Neural cell (in vitro differentiated cells): ENCODE results near the gene DOCK9.

Experiments used
- CTCF ChIP-seq: fragments of 450-650 bp; IDR thresholded peaks from 2 replicates; pipeline ENCODE4 v1.5.1; 2014; ENCODE audit warnings: antibody characterized with exemption, mild to moderate bottlenecking, moderate library complexity; ENCODE audit not compliant: poor library complexity, severe bottlenecking
- EP300 ChIP-seq: fragments of 450-650 bp; conservative IDR thresholded peaks from 2 replicates; pipeline ENCODE4 v1.6.1; 2014; ENCODE audit warnings: antibody characterized with exemption, mild to moderate bottlenecking, moderate library complexity; ENCODE audit not compliant: poor library complexity, severe bottlenecking
- EZH2 ChIP-seq: fragments of 200-600, 300-800 bp; shearing (Covaris generic), sonication (generic); IDR thresholded peaks from 2 replicates; pipeline ENCODE4 v1.6.1; 2014; ENCODE audit warnings: antibody characterized with exemption, low read length, borderline replicate concordance, mild to moderate bottlenecking; ENCODE audit not compliant: insufficient read depth, poor library complexity, severe bottlenecking
- MXI1 ChIP-seq: fragments of 450-650 bp; conservative IDR thresholded peaks from 2 replicates; pipeline ENCODE4 v1.6.1; 2014; ENCODE audit warnings: antibody characterized with exemption, mild to moderate bottlenecking; ENCODE audit not compliant: poor library complexity, severe bottlenecking
- POLR2AphosphoS5 ChIP-seq: IDR thresholded peaks from 2 replicates; pipeline ENCODE4 v1.6.1; 2012
- RAD21 ChIP-seq: fragments of 450-650 bp; conservative IDR thresholded peaks from 2 replicates; pipeline ENCODE4 v1.6.1; 2014; ENCODE audit warnings: antibody characterized with exemption, mild to moderate bottlenecking, moderate library complexity
- REST ChIP-seq: IDR thresholded peaks from 2 replicates; pipeline ENCODE4 v1.6.1; 2012; ENCODE audit warnings: borderline replicate concordance
- SMC3 ChIP-seq: fragments of 450-650 bp; conservative IDR thresholded peaks from 2 replicates; pipeline ENCODE4 v1.6.1; 2014; ENCODE audit warnings: antibody characterized with exemption, mild to moderate bottlenecking, moderate library complexity; ENCODE audit not compliant: poor library complexity
- TAF1 ChIP-seq: IDR thresholded peaks from 2 replicates; pipeline ENCODE4 v1.6.1; 2012; ENCODE audit warnings: low read depth

GRCh38 chr13:98992355-98992754 lies 14.5 kb upstream of the DOCK9 start:
- TF ChIP-seq POLR2AphosphoS5 (no peak), EP300 (no peak), CTCF (no peak), EZH2 (no peak), REST (no peak), SMC3 (no peak), MXI1 (no peak), TAF1 (no peak), RAD21 (no peak)
